Measurements from ENCODE around the gene CNST.
"Not testable (repeated sequence)": the region's sequence is repeated elsewhere in the genome, so short reads cannot be mapped to it uniquely, and the experiment has no call there.

Gene CNST

GRCh38 chr1:246583448-246584185, 17.4 kb downstream of the CNST start:
- no peak for DNase-seq (ENCODE audit: low read depth in 2 of 2)

DNA sequence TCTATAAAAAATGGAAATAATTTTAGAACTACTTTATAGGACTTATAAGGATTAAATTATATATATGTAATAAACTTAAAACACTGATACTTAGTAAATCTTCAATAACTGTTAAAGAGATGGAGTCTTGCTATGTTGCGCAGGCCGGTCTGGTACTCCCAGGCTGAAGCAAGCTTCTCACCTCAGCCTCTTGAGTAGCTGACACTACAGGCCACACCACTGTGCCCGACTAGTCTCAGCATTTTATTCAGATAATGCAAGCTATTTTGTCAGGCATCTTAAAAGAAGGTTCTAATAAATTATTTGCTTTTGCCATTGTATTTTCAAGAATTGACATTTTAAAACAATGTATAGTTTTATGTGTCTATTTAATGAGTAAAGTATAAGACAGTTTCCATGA, 20.8 kb downstream of the CNST start:
- no peak for DNase-seq (ENCODE audit: low read depth in 2 of 2)

DNA sequence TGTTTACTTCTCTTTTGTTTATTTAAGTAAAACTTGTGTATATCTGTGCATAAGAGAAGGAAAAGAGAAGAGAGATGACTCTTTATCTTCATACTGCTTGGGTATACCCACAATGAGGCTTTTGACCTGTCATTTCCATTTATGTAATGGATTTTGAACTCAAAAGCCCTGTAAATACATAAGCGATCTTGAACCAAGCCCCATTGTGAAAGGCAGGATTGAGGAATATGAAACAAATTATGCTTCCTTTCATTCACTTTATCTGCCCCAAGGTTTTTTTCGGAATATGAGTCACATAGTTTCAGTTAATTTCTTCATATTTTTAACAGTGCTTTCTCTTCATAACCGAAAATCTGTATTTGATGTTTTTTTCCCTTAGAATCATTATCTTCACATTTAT, 21.4 kb downstream of the CNST start:
- DNase-seq (ENCODE audit: low read depth in 2 of 2): no peak

DNA sequence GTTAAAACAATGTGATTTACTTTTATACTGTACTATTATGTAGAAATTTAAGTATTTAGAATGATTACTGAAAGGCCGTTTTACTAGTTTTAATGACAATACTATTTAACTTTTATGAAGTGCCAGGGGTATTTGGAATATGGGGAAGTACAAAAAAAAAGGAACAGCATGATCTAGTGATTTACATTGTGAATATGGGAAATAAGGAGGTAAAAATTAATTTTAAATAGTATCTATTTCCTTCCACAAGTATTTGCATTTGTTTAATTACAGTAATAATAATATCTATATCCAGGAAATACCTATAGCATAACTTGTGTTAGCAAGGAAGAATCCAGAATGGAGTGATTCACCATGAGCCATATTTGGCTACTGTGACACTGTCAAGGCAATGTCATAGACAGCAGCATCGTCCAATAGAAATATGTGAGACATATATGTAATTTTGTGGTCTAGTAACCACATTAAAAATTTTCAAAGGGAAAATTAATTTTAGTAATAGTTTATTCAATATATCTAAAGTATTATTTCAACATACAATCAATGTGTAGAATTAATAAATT, 22.0 kb downstream of the CNST start:
- no peak for DNase-seq (ENCODE audit: low read depth in 2 of 2)

- not testable (repeated sequence) for DNase-seq (ENCODE audit: low read depth in 2 of 2)
Measured at GRCh38 chr1:246589919-246590318, 23.7 kb downstream of the CNST start.

GRCh38 chr1:246591047-246591446, 24.8 kb downstream of the CNST start:
- no peak for DNase-seq (ENCODE audit: low read depth in 2 of 2)

GRCh38 chr1:246591504-246591903, 25.2 kb downstream of the CNST start:
- DNase-seq (ENCODE audit: low read depth in 2 of 2): no peak

DNA sequence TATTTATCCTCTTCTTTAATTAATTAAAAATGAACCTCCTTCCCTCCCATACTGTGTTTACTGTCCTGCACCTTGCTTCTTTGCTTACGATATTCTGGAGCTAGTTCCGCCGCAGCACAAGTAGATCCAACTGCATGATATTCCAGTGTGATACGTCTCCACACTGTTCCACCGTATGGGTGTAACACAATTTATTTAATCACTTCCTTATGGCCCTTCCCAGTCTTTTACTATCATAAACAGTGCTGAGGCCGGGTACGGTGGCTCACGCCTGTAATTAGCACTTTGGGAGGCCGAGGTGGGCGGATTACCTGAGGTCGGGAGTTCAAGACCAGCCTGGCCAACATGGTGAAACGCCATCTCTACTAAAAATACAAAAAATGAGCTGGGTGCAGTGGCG, 25.7 kb downstream of the CNST start:
- no peak for DNase-seq (ENCODE audit: low read depth in 2 of 2)

- DNase-seq (ENCODE audit: low read depth in 2 of 2): no peak
Measured at GRCh38 chr1:246592695-246593094, 26.4 kb downstream of the CNST start.

DNA sequence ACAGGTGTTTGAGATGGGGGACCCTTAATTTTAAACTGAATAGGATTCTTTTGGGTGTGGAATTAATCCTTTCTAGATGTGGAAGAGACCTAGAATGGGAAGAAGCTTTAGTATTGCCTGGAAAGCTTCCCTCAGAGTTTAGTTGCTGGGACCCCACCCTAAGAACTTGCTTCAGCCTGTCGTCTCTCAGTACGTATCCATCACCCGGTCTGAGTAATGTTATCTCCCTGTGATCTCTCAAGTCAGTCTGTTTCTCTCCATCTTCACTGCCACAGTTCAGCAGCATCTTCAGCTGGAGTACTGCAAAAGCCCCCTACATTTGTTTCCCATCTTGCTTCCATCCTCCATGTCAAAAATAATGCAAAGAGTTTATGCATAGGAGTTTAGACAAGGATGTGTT, 28.9 kb downstream of the CNST start:
- DNase-seq (ENCODE audit: low read depth in 2 of 2): no peak

DNA sequence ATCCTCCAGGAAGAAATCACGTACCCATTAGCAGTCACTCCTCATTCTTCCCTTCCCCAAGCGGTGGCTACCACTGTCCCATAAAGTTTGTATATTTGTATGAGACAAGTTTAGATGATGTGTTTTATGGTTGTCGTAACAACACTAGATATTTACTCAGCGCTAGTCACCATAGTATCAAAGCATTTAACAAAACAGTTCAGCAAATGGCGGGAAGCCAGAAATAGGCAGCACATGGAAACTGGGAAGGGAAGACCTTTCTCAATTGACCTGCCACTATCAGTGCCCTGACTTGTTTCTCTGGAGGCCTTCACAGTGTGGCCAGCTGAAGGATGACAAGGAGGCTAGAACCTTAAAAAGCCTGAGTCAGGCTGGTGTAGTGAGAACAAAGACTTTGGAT, 31.1 kb downstream of the CNST start:
- no peak for DNase-seq (ENCODE audit: low read depth in 2 of 2)

- DNase-seq (ENCODE audit: low read depth in 2 of 2): no peak
Measured at GRCh38 chr1:246597971-246598370, 31.7 kb downstream of the CNST start.

DNA sequence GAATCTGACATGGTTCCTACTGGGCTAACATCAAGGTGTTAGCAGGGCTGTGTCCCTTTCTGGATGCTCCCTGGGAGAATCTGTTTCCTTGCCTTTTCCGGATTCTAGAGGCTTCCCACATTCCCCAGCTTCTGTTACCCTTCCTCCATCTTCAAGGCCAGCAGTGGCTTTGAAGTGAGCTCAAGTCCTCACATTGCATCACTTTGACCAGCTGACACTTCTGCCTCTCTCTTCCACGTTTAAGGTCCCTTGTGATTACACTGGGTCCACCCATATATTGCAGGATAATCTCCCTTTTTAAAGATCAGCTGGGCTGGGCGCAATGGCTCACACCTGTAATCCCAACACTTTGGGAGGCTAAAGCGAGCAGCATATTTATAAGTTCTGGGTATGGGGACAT, 33.1 kb downstream of the CNST start:
- no peak for DNase-seq (ENCODE audit: low read depth in 2 of 2)

- DNase-seq (ENCODE audit: low read depth in 2 of 2): no peak
Measured at GRCh38 chr1:246600579-246600978, 34.3 kb downstream of the CNST start.

DNA sequence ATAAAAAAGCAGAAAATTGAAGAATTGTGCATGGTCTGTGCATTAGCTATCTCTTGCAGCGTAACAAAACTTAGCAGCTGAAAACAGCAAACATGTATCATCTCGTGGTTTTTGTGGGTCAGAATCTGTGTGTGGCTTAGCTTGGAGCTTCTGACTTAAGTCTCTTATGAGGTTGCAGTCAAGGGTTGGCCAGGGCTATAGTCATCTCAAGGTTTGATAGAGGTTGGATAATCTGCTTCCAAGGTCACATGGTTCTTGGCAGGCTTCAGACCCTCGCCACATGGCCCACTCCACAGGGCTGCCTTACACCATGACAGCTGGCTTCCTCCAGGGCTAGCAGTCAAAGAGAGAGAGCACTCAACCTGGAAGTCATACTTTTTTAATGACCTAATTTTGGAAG, 35.9 kb downstream of the CNST start:
- no peak for DNase-seq (ENCODE audit: low read depth in 2 of 2)

- not testable (repeated sequence) for DNase-seq (ENCODE audit: low read depth in 2 of 2)
Measured at GRCh38 chr1:246605231-246605630, 39.0 kb downstream of the CNST start.

DNA sequence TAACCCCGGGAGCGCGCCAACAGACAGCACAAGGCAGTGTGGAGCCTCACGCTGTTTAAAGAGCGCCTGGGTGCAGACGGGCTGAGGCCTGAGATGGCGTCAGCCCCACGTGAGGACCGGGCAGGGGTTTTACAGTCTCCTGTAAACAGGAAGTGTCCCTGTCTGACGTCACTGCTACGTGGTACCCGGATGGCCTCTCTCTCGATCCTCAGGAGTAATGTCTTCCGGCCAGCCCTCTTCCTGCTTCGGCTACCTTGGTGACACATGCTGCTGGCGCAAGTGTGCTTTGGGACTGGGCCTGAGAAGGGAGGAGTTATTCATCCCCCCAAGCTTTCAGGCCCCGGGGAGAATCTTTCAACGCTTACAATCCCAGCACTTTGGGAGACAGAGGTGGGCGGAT, 41.2 kb downstream of the CNST start:
- no peak for DNase-seq (ENCODE audit: low read depth in 2 of 2)

DNA sequence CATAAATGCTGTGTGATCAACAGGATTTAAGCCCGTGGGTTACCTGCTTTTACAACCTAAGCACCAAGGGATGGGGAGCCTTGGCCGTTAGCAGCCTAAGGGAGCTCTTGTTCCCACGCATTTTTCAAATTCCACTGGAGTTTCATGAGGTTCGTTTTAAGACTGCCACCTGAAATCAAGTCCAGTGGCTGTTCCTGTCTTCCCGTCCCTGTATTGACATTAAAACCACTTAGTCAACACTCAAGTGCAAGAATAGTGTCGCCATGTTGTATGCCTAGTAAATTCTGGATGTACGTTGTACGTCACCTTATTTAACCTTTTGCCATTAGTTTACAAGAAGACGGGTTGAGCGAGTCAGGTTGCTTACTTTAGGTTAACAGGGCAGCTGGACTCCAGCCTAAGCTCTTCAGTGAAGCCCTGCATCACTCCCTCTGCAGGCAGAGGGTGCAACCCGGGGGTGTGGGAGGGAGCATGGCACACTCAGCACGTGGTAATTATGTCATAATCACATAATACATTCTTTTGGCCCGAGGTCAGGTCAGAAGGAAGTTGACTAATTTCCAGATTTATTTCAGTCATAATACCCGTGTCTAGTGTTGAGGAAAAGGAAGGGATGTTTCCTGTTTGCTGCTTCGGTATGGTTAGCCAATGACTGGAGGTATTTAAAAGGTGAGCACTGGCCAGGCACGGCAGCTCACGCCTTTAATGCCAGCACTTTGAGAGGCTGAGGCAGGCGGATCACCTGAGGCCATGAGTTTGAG, 42.5 kb downstream of the CNST start:
- DNase-seq (ENCODE audit: low read depth in 2 of 2): peak in 1 of 2 donors; percentile 2

DNA sequence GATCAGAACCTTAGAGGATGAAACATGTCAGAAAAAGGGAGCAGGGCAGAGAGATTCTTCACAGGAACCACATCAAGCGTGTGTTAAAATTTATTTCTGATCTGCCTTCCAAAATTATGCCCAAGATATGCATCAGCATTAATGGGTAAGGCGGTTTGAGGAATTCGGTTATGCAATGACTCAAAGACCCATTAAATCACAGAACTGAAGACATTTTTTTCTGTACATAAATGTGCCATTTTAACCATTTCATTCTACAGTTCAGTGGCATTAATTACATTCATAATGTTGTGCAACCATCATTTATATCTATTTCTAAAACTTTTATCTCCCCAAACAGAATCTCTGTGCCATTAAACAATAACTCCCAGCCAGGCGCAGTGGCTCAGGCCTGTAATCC, 43.4 kb downstream of the CNST start:
- DNase-seq (ENCODE audit: low read depth in 2 of 2): no peak

- DNase-seq (ENCODE audit: low read depth in 2 of 2): no peak
Measured at GRCh38 chr1:246613096-246613758, 47.0 kb downstream of the CNST start.

DNA sequence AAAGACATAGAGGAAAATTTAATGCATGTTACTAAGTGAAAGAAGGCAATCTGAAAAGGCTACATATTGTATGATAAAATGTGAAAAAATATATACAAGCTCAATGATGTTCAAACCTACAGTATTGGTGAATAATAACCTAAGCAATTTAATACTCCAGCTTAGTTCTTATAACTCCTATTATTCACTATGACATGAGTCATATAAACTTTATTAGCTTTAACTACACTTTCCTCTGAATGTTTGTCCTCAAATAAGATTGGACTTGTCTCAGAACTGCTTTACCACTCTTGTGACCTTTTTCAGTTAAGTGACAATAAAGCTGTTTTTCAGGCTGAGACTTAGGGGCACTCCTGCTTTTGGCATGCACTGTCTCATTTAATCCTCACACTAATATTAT, 50.9 kb downstream of the CNST start:
- no peak for DNase-seq (ENCODE audit: low read depth in 2 of 2)

DNA sequence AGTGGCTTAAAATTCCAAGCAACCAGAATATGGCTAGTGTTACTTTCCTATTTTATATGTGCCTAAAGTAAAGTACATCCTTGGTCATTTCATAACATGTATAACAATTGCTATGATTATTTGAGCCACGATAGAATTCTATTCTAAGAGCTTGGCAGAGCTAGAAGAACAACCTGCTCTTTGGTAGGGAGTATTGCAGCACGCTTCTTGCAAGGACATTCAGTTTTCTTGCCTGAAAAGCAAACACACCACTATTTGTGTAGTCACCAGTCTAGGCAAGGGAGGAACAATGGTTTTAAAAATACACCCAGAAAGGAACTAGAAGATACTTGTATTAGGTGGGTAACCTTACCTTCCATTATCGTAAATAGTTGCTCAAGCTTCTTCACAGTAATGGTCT, 51.5 kb downstream of the CNST start:
- DNase-seq (ENCODE audit: low read depth in 2 of 2): no peak
